ENCODE data around the gene FBLN2. TPM values are rescaled to one million over a fixed set of nuclear protein-coding genes. Genes with fewer than 3 reads are reported as not detected.

The FBLN2 gene
- total and polyA plus RNA-seq, 7 donors: 12.8 to 59.4 (median 24.9) TPM

DNA sequence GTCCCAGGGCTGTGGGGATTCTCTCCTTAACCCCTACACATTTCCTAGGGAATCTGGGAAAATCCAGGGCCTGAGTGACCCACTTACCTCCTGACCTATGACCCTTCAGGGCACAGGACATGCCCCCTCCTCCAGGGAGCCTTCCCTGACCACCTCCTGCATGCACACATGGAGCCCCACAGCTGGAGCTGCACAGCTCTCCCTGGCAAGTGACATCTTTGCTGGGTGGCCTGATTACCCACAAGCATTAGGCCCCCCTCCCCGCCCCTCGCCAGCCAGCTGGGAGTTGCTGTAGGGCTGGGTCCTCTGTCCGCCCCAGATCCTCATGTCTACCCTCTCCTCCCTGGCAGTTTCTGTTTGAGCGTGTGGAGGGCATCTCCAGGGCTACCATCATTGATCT, 47.4 kb upstream of the FBLN2 start:
- Histone ChIP-seq H3K36me3 (ENCODE audit: insufficient read depth in 1 of 2, low read depth in 1 of 2) (peaks cover 0 to 21% of the 10 kb centered on the region in 2 donors), H3K4me3 (no peak overlapping the region), H3K27me3 (ENCODE audit: insufficient read depth in 3 of 3, low read length in 2 of 3) (no peaks in the 10 kb centered on the region), H3K27ac (no peak overlapping the region), H3K4me1 (peaks cover 2% of the 10 kb centered on the region), H3K9me3 (no peaks in the 10 kb centered on the region)
- no peak for ATAC-seq
- peak in 1 of 2 donors; percentile 44 for DNase-seq
- TF ChIP-seq, protein P1, sequence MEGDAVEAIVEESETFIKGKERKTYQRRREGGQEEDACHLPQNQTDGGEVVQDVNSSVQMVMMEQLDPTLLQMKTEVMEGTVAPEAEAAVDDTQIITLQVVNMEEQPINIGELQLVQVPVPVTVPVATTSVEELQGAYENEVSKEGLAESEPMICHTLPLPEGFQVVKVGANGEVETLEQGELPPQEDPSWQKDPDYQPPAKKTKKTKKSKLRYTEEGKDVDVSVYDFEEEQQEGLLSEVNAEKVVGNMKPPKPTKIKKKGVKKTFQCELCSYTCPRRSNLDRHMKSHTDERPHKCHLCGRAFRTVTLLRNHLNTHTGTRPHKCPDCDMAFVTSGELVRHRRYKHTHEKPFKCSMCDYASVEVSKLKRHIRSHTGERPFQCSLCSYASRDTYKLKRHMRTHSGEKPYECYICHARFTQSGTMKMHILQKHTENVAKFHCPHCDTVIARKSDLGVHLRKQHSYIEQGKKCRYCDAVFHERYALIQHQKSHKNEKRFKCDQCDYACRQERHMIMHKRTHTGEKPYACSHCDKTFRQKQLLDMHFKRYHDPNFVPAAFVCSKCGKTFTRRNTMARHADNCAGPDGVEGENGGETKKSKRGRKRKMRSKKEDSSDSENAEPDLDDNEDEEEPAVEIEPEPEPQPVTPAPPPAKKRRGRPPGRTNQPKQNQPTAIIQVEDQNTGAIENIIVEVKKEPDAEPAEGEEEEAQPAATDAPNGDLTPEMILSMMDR (IDR thresholded peaks at IDR 0.05): no peak
- 93 to 98% (median 96%) methylated on average over 4 of the region's 4 CpGs for whole genome bisulfite sequencing, 3 donors
- intact Hi-C loops (cut with DNase I): no loop called here

DNA sequence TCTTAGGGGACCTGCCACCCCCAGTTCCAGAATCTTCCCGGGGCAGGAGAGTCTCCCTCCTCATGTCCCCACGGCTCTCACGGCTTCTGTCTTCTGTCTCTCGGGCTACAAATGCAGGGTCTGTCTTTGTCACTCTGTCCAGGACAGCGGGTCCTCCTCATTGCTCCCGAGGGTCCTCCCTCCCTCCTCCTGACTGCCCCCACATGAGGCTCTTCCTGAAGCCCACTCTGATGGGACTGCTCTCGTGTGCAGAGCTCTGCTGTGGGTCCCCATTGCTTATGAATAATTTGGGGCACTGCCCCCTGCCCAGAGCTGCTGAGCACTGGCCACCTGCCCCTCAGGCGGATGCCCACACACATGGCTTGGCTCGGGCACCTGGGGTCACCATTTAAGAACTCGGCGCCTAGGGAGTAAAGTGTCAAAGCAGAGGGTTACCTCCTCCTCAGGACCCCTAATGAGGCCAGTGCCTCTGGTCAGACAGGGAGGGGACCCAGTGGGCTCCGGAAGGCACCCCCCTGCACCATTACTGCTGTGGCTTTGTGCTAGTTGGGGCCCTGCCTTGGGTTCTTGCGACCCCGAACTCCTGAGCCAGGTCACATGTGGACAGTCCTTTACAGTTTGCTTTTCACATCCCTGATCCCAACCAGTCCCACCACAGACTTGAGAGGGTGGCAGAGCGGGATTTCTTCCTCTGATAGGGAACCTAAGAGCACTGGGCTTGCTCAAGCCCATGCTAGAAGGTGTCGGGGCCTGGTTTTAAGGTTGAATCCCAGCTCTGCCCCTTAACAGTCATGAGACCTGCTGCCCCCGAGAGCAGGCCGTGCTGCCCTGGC, 46.8 kb upstream of the FBLN2 start:
- DNase-seq (peak in 1 of 2 donors; percentile 15), ATAC-seq (no peak)
- 93% methylated on average over 18 of the region's 18 CpGs for WGBS, 3 donors
- Histone ChIP-seq H3K27me3 (ENCODE audit: insufficient read depth in 3 of 3, low read length in 2 of 3) (no peaks in the 10 kb centered on the region), H3K4me1 (no peaks in the 10 kb centered on the region), H3K27ac (no peak overlapping the region), H3K4me3 (no peak overlapping the region), H3K36me3 (ENCODE audit: insufficient read depth in 1 of 2, low read depth in 1 of 2) (peaks cover 0 to 21% of the 10 kb centered on the region in 2 donors), H3K9me3 (no peaks in the 10 kb centered on the region)
- intact Hi-C loops (cut with DNase I): no loop called here
- TF ChIP-seq, protein P1 (IDR thresholded peaks at IDR 0.05): no peak

DNA sequence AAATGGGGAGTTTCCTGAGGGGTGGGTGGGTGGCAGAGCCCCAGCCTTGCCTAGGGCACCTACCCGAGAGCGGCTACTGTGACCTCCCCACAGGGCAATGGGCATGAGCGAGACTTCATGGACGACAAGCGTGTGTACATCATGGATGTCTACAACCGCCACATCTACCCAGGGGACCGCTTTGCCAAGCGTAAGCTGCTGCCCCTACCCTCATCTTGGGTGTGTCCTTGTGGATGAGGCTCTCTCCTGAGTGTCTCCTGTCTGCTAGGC, 46.2 kb upstream of the FBLN2 start:
- peak in 1 of 2 donors; percentile 35 for DNase-seq
- 98 to 99% (median 99%) methylated on average over 7 to 8 of the region's 8 CpGs for WGBS, 3 donors
- H3K36me3 ChIP-seq (ENCODE audit: insufficient read depth in 1 of 2, low read depth in 1 of 2): peaks cover 0 to 21% of the 10 kb centered on the region in 2 donors
- H3K9me3 ChIP-seq: no peaks in the 10 kb centered on the region
- H3K4me3 ChIP-seq: no peak overlapping the region
- H3K27ac ChIP-seq: no peak overlapping the region
- no peak for ATAC-seq
- peaks cover 3% of the 10 kb centered on the region for H3K4me1 ChIP-seq
- TF ChIP-seq, protein P1 (IDR thresholded peaks at IDR 0.05): no peak
- no peaks in the 10 kb centered on the region for H3K27me3 ChIP-seq (ENCODE audit: insufficient read depth in 3 of 3, low read length in 2 of 3)
- intact Hi-C loops (cut with DNase I): no loop called here

DNA sequence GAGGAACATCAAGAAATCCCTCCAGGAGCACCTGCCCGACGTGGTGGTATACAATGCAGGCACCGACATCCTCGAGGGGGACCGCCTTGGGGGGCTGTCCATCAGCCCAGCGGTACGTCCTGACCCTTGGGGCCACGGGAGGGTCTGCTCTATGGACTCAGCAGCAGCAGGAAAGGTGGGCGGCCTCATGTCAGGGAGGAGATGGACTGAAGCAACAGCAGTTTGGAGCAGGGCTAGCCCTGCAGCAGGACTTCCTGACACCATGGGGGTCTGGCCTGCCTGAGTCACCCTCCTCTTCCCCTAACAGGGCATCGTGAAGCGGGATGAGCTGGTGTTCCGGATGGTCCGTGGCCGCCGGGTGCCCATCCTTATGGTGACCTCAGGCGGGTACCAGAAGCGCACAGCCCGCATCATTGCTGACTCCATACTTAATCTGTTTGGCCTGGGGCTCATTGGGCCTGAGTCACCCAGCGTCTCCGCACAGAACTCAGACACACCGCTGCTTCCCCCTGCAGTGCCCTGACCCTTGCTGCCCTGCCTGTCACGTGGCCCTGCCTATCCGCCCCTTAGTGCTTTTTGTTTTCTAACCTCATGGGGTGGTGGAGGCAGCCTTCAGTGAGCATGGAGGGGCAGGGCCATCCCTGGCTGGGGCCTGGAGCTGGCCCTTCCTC, 44.6 kb upstream of the FBLN2 start:
- no peak for ATAC-seq
- no peaks in the 10 kb centered on the region for H3K27me3 ChIP-seq (ENCODE audit: insufficient read depth in 3 of 3, low read length in 2 of 3)
- no peak overlapping the region for H3K27ac ChIP-seq
- no peak overlapping the region for H3K4me3 ChIP-seq
- intact Hi-C loops (cut with DNase I): no loop called here
- H3K4me1 ChIP-seq: peaks cover 4% of the 10 kb centered on the region
- TF ChIP-seq, protein P1 (IDR thresholded peaks at IDR 0.05): no peak
- no peaks in the 10 kb centered on the region for H3K9me3 ChIP-seq
- DNase-seq: peak in 1 of 2 donors; percentile 36
- 91 to 97% (median 94%) methylated on average over 22 to 23 of the region's 23 CpGs for WGBS, 3 donors
- peaks cover 0 to 18% of the 10 kb centered on the region in 2 donors for H3K36me3 ChIP-seq (ENCODE audit: insufficient read depth in 1 of 2, low read depth in 1 of 2)
